AG20443 (cell line): ENCODE data around the gene OSBPL10.

Experiments used
- DNase-seq: peaks from one replicate; pipeline ENCODE4 v3.0.0; 2012; ENCODE audit warnings: low spot score, mixed read lengths

OSBPL10 gene

GRCh38 chr3:31988271-31988670 is 7.2 kb upstream of the OSBPL10 start:
- DNase-seq = no peak

- no peak for DNase-seq
Observed at GRCh38 chr3:31985831-31986230, 4.8 kb upstream of the OSBPL10 start.

DNA sequence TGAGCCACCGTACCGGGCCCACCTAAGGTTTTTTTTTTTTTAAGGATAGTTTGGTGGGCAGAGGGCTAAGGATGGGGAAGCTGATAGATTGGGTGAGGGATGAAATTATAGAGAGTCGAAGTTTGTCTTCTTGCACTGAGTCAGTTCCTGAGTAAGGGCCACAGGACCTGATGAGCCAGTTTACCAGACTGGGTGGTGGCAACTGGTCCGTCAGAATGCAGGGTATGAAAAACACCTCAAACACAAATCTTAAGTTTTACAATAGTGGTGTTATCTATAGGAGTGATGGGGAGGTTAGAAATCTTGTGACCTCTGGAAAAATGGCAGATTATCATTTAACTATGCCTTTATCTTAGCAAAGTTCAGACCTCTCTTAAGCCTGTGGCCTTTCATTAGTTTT is 3.3 kb upstream of the OSBPL10 start:
- DNase-seq = no peak

DNA sequence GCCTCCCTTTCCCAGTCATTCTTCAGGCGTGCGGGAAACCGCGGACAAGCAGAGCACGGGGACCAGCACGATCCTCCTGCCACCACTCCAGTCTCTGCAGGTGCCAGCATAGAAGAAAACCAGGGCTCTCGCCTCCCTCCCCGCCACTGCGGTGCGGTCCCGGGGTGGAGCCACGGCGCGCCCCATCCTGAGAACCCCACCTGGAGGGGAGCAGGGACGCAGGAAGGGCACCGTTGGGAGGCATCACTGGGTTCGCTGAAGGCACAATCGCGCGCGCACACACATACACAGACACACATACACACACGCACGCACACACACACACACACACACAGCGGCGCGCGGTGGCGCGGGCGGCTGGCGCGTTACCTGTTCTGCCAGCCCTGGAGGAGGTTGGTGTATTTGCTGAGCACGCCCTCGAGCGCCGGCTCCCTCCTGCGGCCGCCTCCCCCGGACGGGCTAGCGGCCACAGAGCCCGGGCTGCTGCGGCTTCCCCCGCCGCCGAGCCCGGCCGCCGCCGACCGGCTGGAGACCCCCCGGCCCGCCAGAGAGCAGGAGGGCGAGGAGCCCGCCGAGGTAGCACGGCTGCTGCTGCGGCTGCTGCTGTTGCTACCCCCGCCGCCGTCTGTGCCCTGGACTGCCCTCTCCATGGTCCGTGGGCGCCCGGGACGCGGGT is 394 bp downstream of the OSBPL10 start:
- peak; percentile 15 for DNase-seq

DNA sequence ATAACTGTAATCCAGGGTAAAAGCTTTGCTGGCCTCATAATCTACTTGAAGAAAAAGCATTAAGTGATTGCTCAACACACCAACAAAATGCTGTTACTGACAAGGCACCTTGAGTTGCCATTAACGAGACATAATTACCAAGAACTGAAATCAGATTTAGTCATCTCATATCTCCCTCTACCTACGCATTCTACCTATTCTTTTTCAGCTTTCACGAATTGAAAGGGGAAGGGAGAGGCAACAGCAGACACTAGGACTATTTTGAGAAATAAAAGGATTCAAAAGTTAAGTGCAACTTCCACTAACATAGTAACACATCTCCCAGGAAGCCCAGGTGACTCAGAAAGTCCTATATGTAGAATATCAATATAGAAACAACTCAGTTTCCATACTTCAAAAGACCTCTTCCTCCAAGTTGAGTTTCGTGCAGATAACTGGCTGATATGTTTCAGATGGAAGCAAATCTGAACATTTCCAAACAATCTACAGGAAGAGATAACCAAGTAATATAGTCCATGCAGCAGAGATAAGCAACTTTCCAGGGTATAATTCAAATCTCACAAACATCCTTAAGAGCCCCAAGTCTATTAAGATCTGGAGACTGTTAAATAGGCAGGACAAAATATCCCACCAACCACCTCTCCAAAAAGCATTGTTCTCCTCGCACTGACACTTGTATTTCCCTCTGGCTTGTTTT is 1.9 kb downstream of the OSBPL10 start:
- DNase-seq = no peak

DNA sequence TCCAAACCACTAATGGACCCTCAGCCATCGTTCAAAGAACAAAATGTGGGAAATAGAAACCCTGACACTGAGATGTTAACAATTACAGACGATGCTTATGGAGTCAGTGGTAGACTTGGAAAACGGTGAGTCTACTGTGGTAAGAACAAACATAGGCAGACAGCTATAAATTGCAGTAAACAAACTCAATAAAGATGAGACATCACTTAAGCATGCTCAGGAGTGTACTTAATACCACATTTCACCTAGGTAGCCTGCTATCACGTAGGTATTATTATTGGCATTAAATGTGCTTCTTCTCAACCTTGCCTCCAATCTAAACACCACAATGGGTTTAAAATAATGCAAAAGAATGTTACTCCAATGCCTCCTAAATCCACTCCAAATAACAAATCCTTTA is 2.5 kb downstream of the OSBPL10 start:
- DNase-seq = no peak

DNA sequence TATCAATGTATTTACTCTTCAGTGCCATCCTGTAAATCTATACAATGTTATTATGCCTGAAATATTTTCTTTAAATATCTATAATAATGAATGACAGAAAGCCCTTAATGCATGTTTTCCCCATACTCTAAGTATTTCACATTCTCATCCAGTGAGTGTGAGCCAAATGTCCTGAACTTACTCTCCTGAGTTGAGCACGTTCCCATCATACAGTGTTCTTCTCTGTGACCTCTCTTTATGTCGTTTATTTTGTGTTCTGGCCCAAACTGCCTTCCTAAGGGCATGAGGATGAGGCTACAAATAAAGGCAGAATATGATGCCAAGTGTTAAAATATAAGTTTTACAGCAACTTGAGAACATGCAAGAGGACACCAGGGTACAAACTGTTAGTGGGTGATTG is 3.3 kb downstream of the OSBPL10 start:
- DNase-seq = no peak

- no peak for DNase-seq
Observed at GRCh38 chr3:31976302-31976701, 4.8 kb downstream of the OSBPL10 start.

- no peak for DNase-seq
Observed at GRCh38 chr3:31974964-31975363, 6.1 kb downstream of the OSBPL10 start.

- no peak for DNase-seq
Observed at GRCh38 chr3:31974471-31974870, 6.6 kb downstream of the OSBPL10 start.

GRCh38 chr3:31973837-31974236 is 7.2 kb downstream of the OSBPL10 start:
- no peak for DNase-seq

GRCh38 chr3:31973081-31973480 is 8.0 kb downstream of the OSBPL10 start:
- no peak for DNase-seq

GRCh38 chr3:31971607-31972006 is 9.5 kb downstream of the OSBPL10 start:
- no peak for DNase-seq

DNA sequence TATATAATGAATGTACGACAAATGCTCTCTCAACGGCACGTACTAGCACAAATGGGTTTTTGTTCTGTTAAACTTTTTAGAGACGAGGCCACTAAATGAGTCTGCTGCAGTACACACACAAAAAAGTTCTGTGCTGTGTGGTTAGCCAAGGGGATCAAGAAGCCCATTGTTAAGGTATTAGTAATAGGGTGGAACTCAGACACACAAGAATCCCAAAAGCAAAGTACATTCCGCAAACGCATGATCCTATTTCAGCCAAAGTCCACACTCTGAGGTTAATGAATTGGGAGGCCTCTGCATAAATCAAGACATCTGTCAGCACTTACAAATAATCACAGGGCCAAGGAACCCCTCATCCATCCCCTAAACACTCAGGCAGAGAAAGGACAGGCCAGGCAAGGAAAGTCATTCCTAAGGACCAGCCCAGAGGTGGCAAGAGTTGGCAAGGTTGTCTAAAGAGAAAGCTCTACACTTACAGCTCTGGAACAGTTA is 12.1 kb downstream of the OSBPL10 start:
- peak; percentile 87 for DNase-seq

GRCh38 chr3:31968369-31968926 is 12.6 kb downstream of the OSBPL10 start:
- DNase-seq = peak; percentile 49

DNA sequence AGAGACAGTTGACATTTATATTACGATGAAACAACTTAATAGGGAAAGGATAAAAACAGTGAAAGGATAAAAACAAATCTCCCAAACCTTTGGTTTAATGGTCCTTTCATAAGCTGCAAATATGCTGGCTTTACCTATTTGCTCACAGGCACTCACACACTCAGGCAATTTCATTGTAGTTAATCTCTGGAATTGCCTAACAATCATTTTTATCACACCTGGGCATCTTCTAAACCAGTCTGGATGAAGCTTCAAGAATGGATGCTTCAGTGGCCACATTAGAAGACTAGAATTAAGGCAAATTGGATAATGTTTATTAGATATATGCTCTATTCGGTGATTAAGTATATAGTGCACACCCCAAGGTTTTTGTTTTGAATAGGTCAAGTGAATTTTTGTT is 13.5 kb downstream of the OSBPL10 start:
- no peak for DNase-seq

DNA sequence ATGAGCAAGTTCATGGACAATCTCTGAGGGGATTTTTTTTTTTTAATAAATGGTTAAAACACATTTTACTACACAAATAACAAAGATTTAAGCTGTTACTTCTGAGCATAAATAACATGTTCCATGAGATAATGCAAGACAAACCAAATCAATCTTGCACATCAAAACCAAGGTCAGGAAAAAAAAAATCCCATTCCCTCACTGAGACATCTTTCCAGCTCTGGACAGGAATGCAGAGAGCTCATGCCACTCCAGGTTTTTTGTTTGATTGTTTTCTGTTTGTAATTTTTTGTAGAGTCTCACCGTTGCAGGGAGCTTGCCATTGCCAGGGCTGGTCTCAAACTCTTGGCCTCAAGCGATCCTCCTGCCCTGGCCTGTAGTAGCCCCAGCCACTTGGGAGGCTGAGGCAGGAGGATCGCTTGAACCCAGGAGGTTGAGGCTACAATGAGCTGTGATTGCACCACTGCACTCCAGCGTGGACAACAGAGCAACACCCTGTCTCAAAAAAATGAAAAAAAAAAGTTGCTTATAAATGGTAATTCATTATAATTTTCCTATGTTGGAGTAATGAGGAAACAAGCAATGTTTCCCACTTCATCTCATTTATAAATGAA is 14.0 kb downstream of the OSBPL10 start:
- no peak for DNase-seq

DNA sequence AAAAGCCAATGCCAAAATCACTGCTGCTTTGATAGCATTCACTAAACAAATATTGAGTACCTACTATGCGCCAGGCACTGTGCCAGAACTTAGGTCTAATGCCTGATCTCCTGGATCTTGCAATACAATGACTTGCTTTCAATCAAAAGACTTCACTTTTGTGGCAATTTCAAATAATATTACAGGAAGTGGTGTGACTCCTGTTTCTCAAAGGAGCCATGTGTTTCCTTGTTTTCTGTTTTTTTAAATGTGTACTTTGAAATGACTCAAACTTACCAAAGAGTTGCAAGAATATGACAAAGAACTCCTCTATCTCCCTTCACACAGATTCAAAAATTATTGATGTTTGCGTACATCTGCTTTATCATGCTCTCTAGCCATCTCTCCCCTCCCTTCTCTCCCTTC is 18.3 kb downstream of the OSBPL10 start:
- no peak for DNase-seq

DNA sequence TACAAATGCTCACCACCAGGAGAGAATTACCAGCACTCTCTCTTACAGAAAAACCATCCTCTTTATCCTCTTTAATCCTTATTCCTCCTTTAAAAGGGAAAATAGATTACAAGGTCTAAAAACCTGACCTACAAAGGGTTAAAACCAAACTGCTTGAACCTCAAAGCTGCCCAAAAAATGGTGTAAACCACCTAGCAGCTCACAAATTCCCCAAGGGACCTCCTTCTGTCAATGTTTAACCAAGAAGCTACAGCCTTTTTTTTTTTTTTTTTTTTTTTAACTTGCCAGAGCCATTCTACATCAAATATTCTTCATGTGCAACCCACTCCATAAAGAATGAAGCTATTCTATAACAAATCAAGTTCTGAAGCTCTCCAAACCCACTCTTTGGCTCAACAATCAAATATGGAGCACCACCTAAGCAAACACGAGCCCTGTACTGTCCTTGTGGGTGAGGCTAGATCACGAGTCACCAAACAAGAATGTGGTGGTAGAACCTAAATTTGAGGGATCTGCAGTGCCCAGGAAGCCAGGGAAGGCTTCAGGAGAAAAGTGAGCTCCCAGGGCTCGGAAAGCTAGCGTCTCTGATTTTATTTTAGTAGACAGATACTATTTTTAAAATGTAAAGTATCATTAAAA is 20.1 kb downstream of the OSBPL10 start:
- peak; percentile 46 for DNase-seq

GRCh38 chr3:31959951-31960792 is 20.9 kb downstream of the OSBPL10 start:
- no peak for DNase-seq

DNA sequence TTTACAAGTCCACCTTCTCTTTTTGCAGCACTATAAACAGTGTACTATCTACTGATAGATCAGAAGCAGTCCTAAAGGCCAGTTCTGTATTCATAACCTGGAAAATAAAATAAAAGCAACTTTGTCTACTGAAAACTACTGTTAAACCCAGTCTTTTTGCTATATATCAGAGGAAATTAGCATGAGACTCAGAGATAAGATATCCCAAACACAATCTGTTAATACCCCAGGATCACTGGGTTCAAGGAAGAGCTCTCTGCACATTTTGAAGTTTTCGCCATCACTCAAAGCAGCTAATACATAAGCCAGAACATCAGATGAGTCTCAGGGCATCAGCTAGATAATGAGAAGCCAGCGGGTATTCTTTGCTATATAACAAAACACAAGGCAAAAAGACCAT is 21.8 kb downstream of the OSBPL10 start:
- DNase-seq = no peak
